Subcutaneous abdominal adipose tissue (tissue), 5 donors: ENCODE data around the gene SAMMSON.

Experiments
- H3K27ac ChIP-seq: one replicate; pipeline ENCODE4 v1.7.0; 2013; ENCODE audit warnings: low read depth, mild to moderate bottlenecking, inconsistent platforms, low read length, moderate library complexity
- H3K27me3 ChIP-seq, 5 donors: one replicate each; pipeline ENCODE4 v1.7.0; 2013; ENCODE audit warnings: low read length in 5 of 5, inconsistent platforms in 1 of 5; ENCODE audit not compliant: control insufficient read depth in 5 of 5, insufficient read depth in 4 of 5
- H3K36me3 ChIP-seq, 5 donors: one replicate each; pipeline ENCODE4 v1.7.0; 2013; ENCODE audit warnings: low read length in 5 of 5; ENCODE audit not compliant: control insufficient read depth in 5 of 5, insufficient read depth in 5 of 5
- H3K4me1 ChIP-seq, 5 donors: one replicate each; pipeline ENCODE4 v1.7.0; 2013; ENCODE audit warnings: low read length in 5 of 5, mild to moderate bottlenecking in 3 of 5, moderate library complexity in 1 of 5; ENCODE audit not compliant: control insufficient read depth in 5 of 5, insufficient read depth in 5 of 5
- H3K4me3 ChIP-seq, 5 donors: one replicate each; pipeline ENCODE4 v1.7.0; 2013; ENCODE audit warnings: low read length in 5 of 5, low read depth in 1 of 5
- H3K9ac ChIP-seq, 5 donors: one replicate each; pipeline ENCODE4 v1.7.0; 2013; ENCODE audit warnings: low read length in 5 of 5, mild to moderate bottlenecking in 4 of 5, moderate library complexity in 3 of 5
- H3K9me3 ChIP-seq, 5 donors: one replicate each; pipeline ENCODE4 v1.7.0; 2013; ENCODE audit warnings: low read length in 5 of 5; ENCODE audit not compliant: control insufficient read depth in 5 of 5
- donor health status: healthy.
- donor health status: healthy.
- donor health status: healthy.
- donor health status: healthy.
- donor health status: healthy.

The SAMMSON gene

GRCh38 chr3:70003119-70003518 is 3.6 kb downstream of the SAMMSON start:
- H3K36me3 ChIP-seq = no peaks in the 10 kb centered on the region
- H3K9me3 ChIP-seq = peaks cover 0 to 3% (median 0%) of the 10 kb centered on the region in 5 donors
- no peak overlapping the region for H3K9ac ChIP-seq
- peaks cover 0 to 9% (median 8%) of the 10 kb centered on the region in 5 donors for H3K4me1 ChIP-seq
- H3K27me3 ChIP-seq = no peaks in the 10 kb centered on the region
- H3K4me3 ChIP-seq = no peak overlapping the region
- no peak overlapping the region for H3K27ac ChIP-seq

- Histone ChIP-seq H3K27ac (no peak overlapping the region), H3K4me3 (no peak overlapping the region), H3K4me1 (no peaks in the 10 kb centered on the region), H3K9me3 (peaks cover 0 to 3% (median 0%) of the 10 kb centered on the region in 5 donors), H3K9ac (no peak overlapping the region), H3K36me3 (no peaks in the 10 kb centered on the region), H3K27me3 (no peaks in the 10 kb centered on the region)
Measured at GRCh38 chr3:70006089-70006488, 6.6 kb downstream of the SAMMSON start.

- Histone ChIP-seq H3K4me3 (no peak overlapping the region), H3K27me3 (no peaks in the 10 kb centered on the region), H3K9me3 (no peaks in the 10 kb centered on the region), H3K36me3 (no peaks in the 10 kb centered on the region), H3K27ac (no peak overlapping the region), H3K4me1 (no peaks in the 10 kb centered on the region), H3K9ac (no peak overlapping the region)
Measured at GRCh38 chr3:70010346-70010745, 10.8 kb downstream of the SAMMSON start.

- Histone ChIP-seq H3K4me3 (no peak overlapping the region), H3K9me3 (no peaks in the 10 kb centered on the region), H3K4me1 (no peaks in the 10 kb centered on the region), H3K9ac (no peak overlapping the region), H3K36me3 (no peaks in the 10 kb centered on the region), H3K27me3 (no peaks in the 10 kb centered on the region), H3K27ac (no peak overlapping the region)
Measured at GRCh38 chr3:70011582-70011981, 12.0 kb downstream of the SAMMSON start.

- H3K4me3 ChIP-seq = no peak overlapping the region
- H3K36me3 ChIP-seq = no peaks in the 10 kb centered on the region
- H3K27me3 ChIP-seq = no peaks in the 10 kb centered on the region
- no peak overlapping the region for H3K9ac ChIP-seq
- peaks cover 0 to 2% (median 0%) of the 10 kb centered on the region in 5 donors for H3K9me3 ChIP-seq
- no peak overlapping the region for H3K27ac ChIP-seq
- H3K4me1 ChIP-seq = peaks cover 0 to 7% (median 0%) of the 10 kb centered on the region in 5 donors
Measured at GRCh38 chr3:70020906-70021660, 21.6 kb downstream of the SAMMSON start.

- Histone ChIP-seq H3K4me3 (no peak overlapping the region), H3K4me1 (no peaks in the 10 kb centered on the region), H3K9me3 (peaks cover 0 to 2% (median 0%) of the 10 kb centered on the region in 5 donors), H3K27ac (no peak overlapping the region), H3K27me3 (no peaks in the 10 kb centered on the region), H3K9ac (no peak overlapping the region), H3K36me3 (no peaks in the 10 kb centered on the region)
Measured at GRCh38 chr3:70028361-70028760, 28.8 kb downstream of the SAMMSON start.

- Histone ChIP-seq H3K9ac (no peak overlapping the region), H3K4me1 (no peaks in the 10 kb centered on the region), H3K4me3 (no peak overlapping the region), H3K36me3 (no peaks in the 10 kb centered on the region), H3K9me3 (no peaks in the 10 kb centered on the region), H3K27ac (no peak overlapping the region), H3K27me3 (no peaks in the 10 kb centered on the region)
Measured at GRCh38 chr3:70038693-70039092, 39.2 kb downstream of the SAMMSON start.

GRCh38 chr3:70040386-70040785 is 40.9 kb downstream of the SAMMSON start:
- no peak overlapping the region for H3K4me3 ChIP-seq
- H3K36me3 ChIP-seq = no peaks in the 10 kb centered on the region
- no peak overlapping the region for H3K9ac ChIP-seq

GRCh38 chr3:70042641-70043040 is 43.1 kb downstream of the SAMMSON start:
- H3K27ac ChIP-seq = no peak overlapping the region
- no peaks in the 10 kb centered on the region for H3K4me1 ChIP-seq
- H3K4me3 ChIP-seq = no peak overlapping the region
- no peak overlapping the region for H3K9ac ChIP-seq
- no peaks in the 10 kb centered on the region for H3K27me3 ChIP-seq
- H3K36me3 ChIP-seq = no peaks in the 10 kb centered on the region
- no peaks in the 10 kb centered on the region for H3K9me3 ChIP-seq

More at GRCh38 chr3:70040386-70040785, 40.9 kb downstream of the SAMMSON start:
- Histone ChIP-seq H3K27ac (no peak overlapping the region), H3K27me3 (no peaks in the 10 kb centered on the region), H3K9me3 (no peaks in the 10 kb centered on the region), H3K4me1 (no peaks in the 10 kb centered on the region)

- no peaks in the 10 kb centered on the region for H3K4me1 ChIP-seq
- no peak overlapping the region for H3K9ac ChIP-seq
- H3K27me3 ChIP-seq = no peaks in the 10 kb centered on the region
- no peaks in the 10 kb centered on the region for H3K9me3 ChIP-seq
- no peak overlapping the region for H3K27ac ChIP-seq
- H3K4me3 ChIP-seq = no peak overlapping the region
- H3K36me3 ChIP-seq = no peaks in the 10 kb centered on the region
Measured at GRCh38 chr3:70049761-70050160, 50.2 kb downstream of the SAMMSON start.
